ENCODE results near the gene PLA2G10. TPM values are rescaled to one million over a fixed set of nuclear protein-coding genes. Genes with fewer than 3 reads are reported as not detected.

Gene PLA2G10
- total RNA-seq, 2 donors from 2014 or later, result 0.53 to 0.64 TPM

- H3K4me3 Mint-ChIP-seq, result no peak overlapping the region
- H3K27ac Mint-ChIP-seq, result no peak overlapping the region
- H3K9me3 Mint-ChIP-seq, result no peaks in the 10 kb centered on the region
- no peaks in the 10 kb centered on the region for H3K36me3 Mint-ChIP-seq (ENCODE audit: low read depth)
- no peak for TF ChIP-seq CTCF (conservative IDR thresholded peaks at IDR 0.05)
- 91 to 92% methylated on average over 2 to 5 of the region's 5 CpGs for WGBS, 2 experiments (ENCODE audit: insufficient coverage in 1 of 2, insufficient read length in 1 of 2)
- Histone ChIP-seq H3K9me3 (ENCODE audit: control insufficient read depth, low read length) (no peaks in the 10 kb centered on the region), H3K27me3 (ENCODE audit: control insufficient read depth, insufficient read depth, low read length, poor library complexity, severe bottlenecking) (no peaks in the 10 kb centered on the region), H3K27ac (ENCODE audit: low read depth, low read length) (no peak overlapping the region), H3K9ac (ENCODE audit: extremely low read depth, low read length, poor library complexity, severe bottlenecking) (no peak overlapping the region), H3K4me3 (ENCODE audit: low read length) (no peak overlapping the region), H3K36me3 (ENCODE audit: control insufficient read depth, insufficient read depth, low read length) (no peaks in the 10 kb centered on the region), H3K4me1 (ENCODE audit: control insufficient read depth, insufficient read depth, low read length) (no peaks in the 10 kb centered on the region)
- H3K27me3 Mint-ChIP-seq (ENCODE audit: insufficient read depth), result peaks cover 2% of the 10 kb centered on the region
- no peak for DNase-seq
- no peaks in the 10 kb centered on the region for H3K4me1 Mint-ChIP-seq
These were observed 16.5 kb downstream of the PLA2G10 start for GRCh38 chr16:14677627-14678026.

- peaks cover 2% of the 10 kb centered on the region for H3K27me3 Mint-ChIP-seq (ENCODE audit: insufficient read depth)
- Histone ChIP-seq H3K27me3 (ENCODE audit: control insufficient read depth, insufficient read depth, low read length, poor library complexity, severe bottlenecking) (no peaks in the 10 kb centered on the region), H3K36me3 (ENCODE audit: control insufficient read depth, insufficient read depth, low read length) (no peaks in the 10 kb centered on the region), H3K4me1 (ENCODE audit: control insufficient read depth, insufficient read depth, low read length) (no peaks in the 10 kb centered on the region), H3K4me3 (ENCODE audit: low read length) (no peak overlapping the region), H3K9me3 (ENCODE audit: control insufficient read depth, low read length) (no peaks in the 10 kb centered on the region), H3K9ac (ENCODE audit: extremely low read depth, low read length, poor library complexity, severe bottlenecking) (no peak overlapping the region), H3K27ac (ENCODE audit: low read depth, low read length) (no peak overlapping the region)
- WGBS, 2 experiments (ENCODE audit: insufficient coverage in 1 of 2, insufficient read length in 1 of 2), result 71 to 89% methylated on average over 1 to 3 of the region's 3 CpGs
- DNase-seq, result no peak
- H3K4me3 Mint-ChIP-seq, result no peak overlapping the region
- no peaks in the 10 kb centered on the region for H3K36me3 Mint-ChIP-seq (ENCODE audit: low read depth)
- H3K9me3 Mint-ChIP-seq, result no peaks in the 10 kb centered on the region
- no peak for TF ChIP-seq CTCF (conservative IDR thresholded peaks at IDR 0.05)
- no peak overlapping the region for H3K27ac Mint-ChIP-seq
- H3K4me1 Mint-ChIP-seq, result no peaks in the 10 kb centered on the region
These were observed 17.5 kb downstream of the PLA2G10 start for GRCh38 chr16:14676633-14677032.

GRCh38 chr16:14672403-14672971 is 21.6 kb downstream of the PLA2G10 start:
- no peaks in the 10 kb centered on the region for H3K9me3 ChIP-seq (ENCODE audit: control insufficient read depth, low read length)
- Mint-ChIP-seq H3K4me3 (no peak overlapping the region), H3K27me3 (ENCODE audit: insufficient read depth) (no peaks in the 10 kb centered on the region), H3K36me3 (ENCODE audit: low read depth) (peaks cover 14% of the 10 kb centered on the region), H3K4me1 (no peaks in the 10 kb centered on the region), H3K9me3 (no peaks in the 10 kb centered on the region), H3K27ac (no peak overlapping the region)
- peaks cover 17% of the 10 kb centered on the region for H3K36me3 ChIP-seq (ENCODE audit: control insufficient read depth, insufficient read depth, low read length)
- H3K27me3 ChIP-seq (ENCODE audit: control insufficient read depth, insufficient read depth, low read length, poor library complexity, severe bottlenecking), result no peaks in the 10 kb centered on the region
- 83 to 92% methylated on average over 7 of the region's 7 CpGs for WGBS, 2 experiments (ENCODE audit: insufficient coverage in 1 of 2, insufficient read length in 1 of 2)
- no peak overlapping the region for H3K9ac ChIP-seq (ENCODE audit: extremely low read depth, low read length, poor library complexity, severe bottlenecking)
- H3K4me1 ChIP-seq (ENCODE audit: control insufficient read depth, insufficient read depth, low read length), result no peaks in the 10 kb centered on the region
- no peak for DNase-seq
- no peak overlapping the region for H3K27ac ChIP-seq (ENCODE audit: low read depth, low read length)
- no peak overlapping the region for H3K4me3 ChIP-seq (ENCODE audit: low read length)
- no peak for TF ChIP-seq CTCF (conservative IDR thresholded peaks at IDR 0.05)

Data from endodermal cell (in vitro differentiated cells).